Erythroblast (primary cell): ENCODE data around the gene NKX2-3.

ENCODE experiments used
- GATA1 ChIP-seq: IDR thresholded peaks from 2 replicates; pipeline ENCODE4 v1.6.1; 2011; ENCODE audit warnings: low read depth, mild to moderate bottlenecking, control low read depth, low read length, moderate library complexity
- POLR2A ChIP-seq: IDR thresholded peaks from 2 replicates; pipeline ENCODE4 v1.6.1; 2011; ENCODE audit warnings: mild to moderate bottlenecking, low read length

GRCh38 chr10:99562631-99563030 is 29.9 kb downstream of the NKX2-3 start:
- TF ChIP-seq POLR2A (no peak), GATA1 (no peak)
